Erythroblast (primary cell): ENCODE results near the gene CTNNBIP1.

Source experiments
- DNase-seq, 2 experiments: peaks; one replicate each; lab custom pipeline; 2025; lab: John Stamatoyannopoulos, UW
- GATA1 ChIP-seq: IDR thresholded peaks from 2 replicates; pipeline ENCODE4 v1.6.1; 2011; ENCODE audit warnings: low read depth, mild to moderate bottlenecking, control low read depth, low read length, moderate library complexity
- POLR2A ChIP-seq: IDR thresholded peaks from 2 replicates; pipeline ENCODE4 v1.6.1; 2011; ENCODE audit warnings: mild to moderate bottlenecking, low read length

CTNNBIP1 gene

GRCh38 chr1:9849691-9850441, 60.2 kb downstream of the CTNNBIP1 start:
- TF ChIP-seq POLR2A (no peak), GATA1 (no peak)
- peak; percentile 14 to 15 for DNase-seq

GRCh38 chr1:9848022-9848421, 62.0 kb downstream of the CTNNBIP1 start:
- TF ChIP-seq POLR2A (no peak), GATA1 (no peak)
- DNase-seq, result peak in 1 of 2 experiments; percentile 10

- no peak for DNase-seq
- TF ChIP-seq GATA1 (no peak), POLR2A (no peak)
Observed at GRCh38 chr1:9847269-9847668, 62.8 kb downstream of the CTNNBIP1 start.

- DNase-seq, result no peak
- TF ChIP-seq POLR2A (no peak), GATA1 (no peak)
Observed at GRCh38 chr1:9846611-9847171, 63.4 kb downstream of the CTNNBIP1 start.

- no peak for DNase-seq
- TF ChIP-seq GATA1 (no peak), POLR2A (no peak)
Observed at GRCh38 chr1:9845914-9846313, 64.2 kb downstream of the CTNNBIP1 start.

GRCh38 chr1:9844756-9845155, 65.3 kb downstream of the CTNNBIP1 start:
- no peak for DNase-seq
- TF ChIP-seq POLR2A (no peak), GATA1 (no peak)

- no peak for TF ChIP-seq GATA1
- no peak for TF ChIP-seq POLR2A
- DNase-seq, result no peak
Observed at GRCh38 chr1:9844106-9844505, 66.0 kb downstream of the CTNNBIP1 start.

GRCh38 chr1:9843576-9843945, 66.5 kb downstream of the CTNNBIP1 start:
- no peak for TF ChIP-seq POLR2A
- TF ChIP-seq GATA1, result no peak
- no peak for DNase-seq

GRCh38 chr1:9842781-9843575, 67.1 kb downstream of the CTNNBIP1 start:
- no peak for DNase-seq

GRCh38 chr1:9842073-9842711, 67.9 kb downstream of the CTNNBIP1 start:
- DNase-seq, result no peak

More at GRCh38 chr1:9842781-9843575, 67.1 kb downstream of the CTNNBIP1 start:
- TF ChIP-seq GATA1, result no peak
- no peak for TF ChIP-seq POLR2A

GRCh38 chr1:9841460-9841859, 68.6 kb downstream of the CTNNBIP1 start:
- no peak for DNase-seq

More at GRCh38 chr1:9842073-9842711, 67.9 kb downstream of the CTNNBIP1 start:
- TF ChIP-seq POLR2A (no peak), GATA1 (no peak)

GRCh38 chr1:9840176-9840575, 69.9 kb downstream of the CTNNBIP1 start:
- TF ChIP-seq GATA1 (no peak), POLR2A (no peak)
- no peak for DNase-seq

More at GRCh38 chr1:9841460-9841859, 68.6 kb downstream of the CTNNBIP1 start:
- TF ChIP-seq GATA1 (no peak), POLR2A (no peak)

- no peak for DNase-seq
Observed at GRCh38 chr1:9838946-9839345, 71.1 kb downstream of the CTNNBIP1 start.

More at GRCh38 chr1:9838946-9839345, 71.1 kb downstream of the CTNNBIP1 start:
- no peak for TF ChIP-seq POLR2A
- TF ChIP-seq GATA1, result no peak
